ENCODE data around the gene FBXO31. TPM values are rescaled to one million over a fixed set of nuclear protein-coding genes. Genes with fewer than 3 reads are reported as not detected.

FBXO31 gene
- total RNA-seq, 1 donor from 2014 or later, result 29.9 TPM

DNA sequence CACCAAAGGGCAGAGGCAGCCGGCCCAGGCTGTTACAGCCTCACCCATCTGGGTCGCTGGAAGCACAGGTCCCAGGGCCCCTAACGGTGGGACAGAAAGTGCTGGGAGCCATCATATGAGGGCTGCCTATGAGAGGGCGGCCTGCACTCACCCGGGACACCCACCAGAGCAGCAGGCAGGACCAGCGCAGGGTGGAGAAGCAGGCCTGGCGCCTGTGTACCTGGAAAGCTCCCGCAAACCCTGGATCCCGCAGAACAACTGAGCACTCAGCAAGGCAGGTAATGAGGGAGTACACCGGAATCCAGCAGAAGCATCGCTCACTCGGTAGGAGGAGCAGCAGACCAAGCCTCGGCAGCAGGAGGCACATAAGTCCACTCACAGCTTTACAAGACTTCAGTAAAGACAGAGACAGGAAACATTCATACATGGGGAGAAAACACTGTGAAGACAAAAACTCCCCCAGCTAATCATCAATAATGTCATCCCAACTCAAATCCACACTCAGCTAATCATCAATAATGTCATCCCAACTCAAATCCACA, 34.9 kb downstream of the FBXO31 start:
- Histone ChIP-seq H3K27me3 (no peaks in the 10 kb centered on the region), H3K9me3 (no peaks in the 10 kb centered on the region), H3K36me3 (peaks cover 20% of the 10 kb centered on the region), H3K4me1 (peaks cover 13% of the 10 kb centered on the region), H3K4me3 (no peak overlapping the region), H3K27ac (no peak overlapping the region)
- intact Hi-C loops (cut with DNase I), result no loop called here
- no peak for ATAC-seq
- TF ChIP-seq, protein P1, sequence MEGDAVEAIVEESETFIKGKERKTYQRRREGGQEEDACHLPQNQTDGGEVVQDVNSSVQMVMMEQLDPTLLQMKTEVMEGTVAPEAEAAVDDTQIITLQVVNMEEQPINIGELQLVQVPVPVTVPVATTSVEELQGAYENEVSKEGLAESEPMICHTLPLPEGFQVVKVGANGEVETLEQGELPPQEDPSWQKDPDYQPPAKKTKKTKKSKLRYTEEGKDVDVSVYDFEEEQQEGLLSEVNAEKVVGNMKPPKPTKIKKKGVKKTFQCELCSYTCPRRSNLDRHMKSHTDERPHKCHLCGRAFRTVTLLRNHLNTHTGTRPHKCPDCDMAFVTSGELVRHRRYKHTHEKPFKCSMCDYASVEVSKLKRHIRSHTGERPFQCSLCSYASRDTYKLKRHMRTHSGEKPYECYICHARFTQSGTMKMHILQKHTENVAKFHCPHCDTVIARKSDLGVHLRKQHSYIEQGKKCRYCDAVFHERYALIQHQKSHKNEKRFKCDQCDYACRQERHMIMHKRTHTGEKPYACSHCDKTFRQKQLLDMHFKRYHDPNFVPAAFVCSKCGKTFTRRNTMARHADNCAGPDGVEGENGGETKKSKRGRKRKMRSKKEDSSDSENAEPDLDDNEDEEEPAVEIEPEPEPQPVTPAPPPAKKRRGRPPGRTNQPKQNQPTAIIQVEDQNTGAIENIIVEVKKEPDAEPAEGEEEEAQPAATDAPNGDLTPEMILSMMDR (IDR thresholded peaks at IDR 0.05), result no peak
- DNase-seq, result no peak

DNA sequence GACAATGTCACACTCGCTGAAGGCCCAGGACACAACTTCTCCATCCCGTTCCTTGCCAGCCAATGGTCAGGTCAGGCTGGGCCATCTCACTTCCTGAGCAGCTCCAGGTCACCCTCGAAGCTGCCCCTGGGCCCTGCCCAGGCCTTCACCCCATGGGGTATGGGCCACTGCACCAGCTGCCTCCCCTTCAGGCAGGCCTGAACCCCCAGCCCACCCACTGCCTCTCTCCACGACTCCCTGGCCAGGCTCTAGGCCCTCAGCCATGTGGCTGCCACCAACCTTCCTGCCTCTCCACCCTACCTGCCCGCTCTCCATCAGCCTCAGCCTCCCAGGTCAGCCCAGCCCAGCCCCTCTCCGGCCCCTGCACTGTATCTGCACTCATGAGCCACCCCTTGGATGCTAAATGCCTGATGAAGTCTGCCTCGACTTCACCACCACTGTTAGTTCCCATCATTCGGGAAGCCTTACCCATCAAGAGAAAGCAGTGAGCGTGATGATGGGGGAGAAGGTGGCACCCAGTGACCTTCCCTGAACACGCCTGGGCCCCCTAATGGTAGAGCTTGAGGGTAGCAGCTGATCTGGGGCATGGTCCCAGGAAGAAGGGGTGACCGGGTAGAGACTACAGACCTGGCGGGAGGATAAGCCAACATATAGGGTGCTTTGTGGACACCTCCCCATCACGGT, 35.5 kb downstream of the FBXO31 start:
- DNase-seq, result no peak
- Histone ChIP-seq H3K27me3 (no peaks in the 10 kb centered on the region), H3K9me3 (no peaks in the 10 kb centered on the region), H3K27ac (no peak overlapping the region), H3K4me3 (no peak overlapping the region), H3K4me1 (peaks cover 13% of the 10 kb centered on the region), H3K36me3 (peaks cover 23% of the 10 kb centered on the region)
- intact Hi-C loops (cut with DNase I), result no loop called here
- TF ChIP-seq, protein P1 (IDR thresholded peaks at IDR 0.05), result no peak
- no peak for ATAC-seq

DNA sequence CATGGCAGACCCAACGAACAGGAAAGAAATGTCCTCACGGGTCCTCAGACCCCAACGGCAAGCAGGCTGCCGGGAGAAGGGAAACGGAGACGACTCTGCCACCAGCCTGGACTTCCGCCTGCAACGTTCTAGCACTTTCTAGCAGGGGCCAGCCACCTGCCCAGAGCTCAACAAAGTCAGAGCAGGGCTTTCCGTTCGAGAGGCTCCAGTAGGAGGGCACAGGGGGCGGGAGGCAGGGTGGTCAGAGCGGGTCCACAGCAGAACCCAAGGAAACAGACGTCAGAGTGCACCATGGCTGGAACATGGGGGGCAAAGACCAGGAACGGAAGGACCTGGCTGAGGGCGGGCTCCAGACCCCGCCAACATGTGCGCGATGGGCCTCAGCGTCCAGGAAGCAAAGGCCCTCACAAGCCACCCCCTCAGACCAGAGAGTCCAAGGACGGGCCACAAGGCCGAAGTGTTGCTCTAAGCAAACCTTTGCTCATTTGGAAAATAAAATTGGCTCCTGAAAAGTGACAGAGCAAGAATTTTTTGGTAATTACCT, 37.0 kb downstream of the FBXO31 start:
- H3K27ac ChIP-seq, result no peak overlapping the region
- peaks cover 13% of the 10 kb centered on the region for H3K4me1 ChIP-seq
- peaks cover 38% of the 10 kb centered on the region for H3K36me3 ChIP-seq
- no peaks in the 10 kb centered on the region for H3K9me3 ChIP-seq
- intact Hi-C loops (cut with DNase I), result no loop called here
- H3K27me3 ChIP-seq, result no peaks in the 10 kb centered on the region
- TF ChIP-seq, protein P1 (IDR thresholded peaks at IDR 0.05), result no peak
- ATAC-seq (no peak), DNase-seq (no peak)
- no peak overlapping the region for H3K4me3 ChIP-seq

DNA sequence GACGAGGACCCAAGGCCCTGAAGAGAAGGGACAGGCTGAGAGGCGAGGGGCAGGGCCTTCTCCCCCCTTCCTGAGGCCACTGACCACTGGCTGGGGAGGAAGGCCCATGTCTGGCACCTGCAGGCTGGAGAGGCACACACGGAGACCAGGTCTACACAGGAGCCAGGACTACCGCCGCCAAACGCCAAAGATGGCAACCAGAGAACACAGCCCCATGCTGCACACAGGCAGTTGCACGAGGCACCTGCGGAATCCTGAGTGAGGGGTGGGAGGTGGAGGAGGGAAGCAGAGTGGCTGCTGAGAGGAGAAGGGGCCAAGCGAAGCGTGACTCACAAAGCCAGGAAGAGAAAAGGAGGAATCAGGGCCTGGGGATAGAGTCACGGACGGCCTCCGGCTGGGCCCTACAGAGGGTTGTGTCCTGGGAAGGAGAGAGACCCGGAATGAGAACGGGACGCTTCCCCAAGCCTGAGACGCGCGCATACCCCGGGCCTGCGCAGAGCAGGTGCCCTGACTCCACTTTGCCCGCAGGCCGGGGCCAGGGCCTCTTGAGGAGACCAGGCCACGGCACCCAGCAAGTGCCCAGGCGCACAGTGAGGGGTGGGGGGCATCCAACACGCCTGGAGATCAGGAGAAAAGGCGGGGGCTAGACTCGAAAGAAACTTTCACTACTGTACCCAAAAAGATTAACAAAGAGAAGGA, 37.7 kb downstream of the FBXO31 start:
- Histone ChIP-seq H3K9me3 (no peaks in the 10 kb centered on the region), H3K27me3 (no peaks in the 10 kb centered on the region), H3K36me3 (peaks cover 44% of the 10 kb centered on the region), H3K4me3 (no peak overlapping the region), H3K4me1 (peaks cover 13% of the 10 kb centered on the region), H3K27ac (peak overlapping the region; percentile 53)
- TF ChIP-seq, protein P1 (IDR thresholded peaks at IDR 0.05), result no peak
- DNase-seq (no peak), ATAC-seq (no peak)
- intact Hi-C loops (cut with DNase I), result no loop called here

DNA sequence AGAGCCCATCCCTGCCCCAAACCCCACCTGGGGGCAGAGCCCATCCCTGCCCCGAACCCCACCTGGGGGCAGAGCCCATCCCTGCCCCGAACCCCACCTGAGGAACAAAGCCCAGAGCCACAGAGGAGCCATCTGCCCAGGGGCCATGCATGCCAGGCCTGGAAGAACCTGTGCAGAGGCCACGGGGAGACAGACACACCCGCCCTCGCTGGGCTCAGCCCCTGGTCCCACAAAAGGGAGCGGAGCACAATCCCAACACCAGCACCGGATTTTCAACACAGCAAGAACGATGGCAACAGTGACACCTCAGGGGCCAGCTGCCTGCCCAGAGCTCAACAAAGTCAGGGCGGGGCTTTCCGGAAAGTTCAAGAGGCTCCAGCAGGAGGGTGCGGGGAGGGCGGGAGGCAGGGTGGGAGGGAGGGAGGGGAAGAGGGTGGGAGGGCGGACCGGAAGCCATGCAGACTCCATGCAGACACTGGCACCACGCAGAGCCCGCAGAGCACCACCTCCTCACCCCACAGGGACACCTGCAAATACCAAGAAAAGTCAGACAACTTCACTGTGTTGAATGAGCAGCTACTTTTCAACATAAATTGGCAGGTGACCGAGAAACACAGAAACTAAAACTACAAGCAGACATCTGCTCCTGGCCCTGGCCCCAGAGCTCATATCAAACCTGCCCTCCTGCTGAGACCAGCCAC, 38.5 kb downstream of the FBXO31 start:
- Histone ChIP-seq H3K27ac (peak overlapping the region; percentile 53), H3K27me3 (no peaks in the 10 kb centered on the region), H3K4me3 (no peak overlapping the region), H3K9me3 (no peaks in the 10 kb centered on the region), H3K36me3 (peaks cover 52% of the 10 kb centered on the region), H3K4me1 (peaks cover 13% of the 10 kb centered on the region)
- DNase-seq, result peak; percentile 77
- TF ChIP-seq, protein P1 (IDR thresholded peaks at IDR 0.05), result no peak
- intact Hi-C loops (cut with DNase I), result no loop called here
- ATAC-seq, result peak; percentile 77

Data from upper lobe of right lung (tissue), 1 donor.